Thymus (tissue), 11 donors: ENCODE measurements around the gene HEATR5A. TPM values are rescaled to one million over a fixed set of nuclear protein-coding genes. Genes with fewer than 3 reads are reported as not detected.

Experiments used
- DNase-seq, 9 donors: peaks; one replicate each; pipeline ENCODE4 v3.0.0-alpha.2; 2013; ENCODE audit warnings: low spot score in 9 of 9, low read depth in 6 of 9, missing footprints in 1 of 9
- H3K27ac ChIP-seq, 2 donors: one replicate each; pipeline ENCODE4 v1.5.1; 2013; ENCODE audit warnings: control low read depth in 1 of 2, low read depth in 1 of 2, low read length in 1 of 2, mild to moderate bottlenecking in 1 of 2, moderate library complexity in 1 of 2
- H3K27me3 ChIP-seq, 2 donors: one replicate each; pipeline ENCODE4 v1.5.1; 2013; ENCODE audit warnings: low read length in 1 of 2; ENCODE audit not compliant: control insufficient read depth in 2 of 2, insufficient read depth in 1 of 2
- H3K36me3 ChIP-seq, 2 donors: one replicate each; pipeline ENCODE4 v1.5.1; 2013; ENCODE audit warnings: low read length in 1 of 2, mild to moderate bottlenecking in 1 of 2, moderate library complexity in 1 of 2; ENCODE audit not compliant: control insufficient read depth in 2 of 2, insufficient read depth in 2 of 2
- H3K4me1 ChIP-seq, 2 donors: one replicate each; pipeline ENCODE4 v1.5.1; 2013; ENCODE audit warnings: low read length in 2 of 2; ENCODE audit not compliant: control insufficient read depth in 2 of 2, insufficient read depth in 2 of 2
- H3K4me3 ChIP-seq, 2 donors: one replicate each; pipeline ENCODE4 v1.5.1; 2013; ENCODE audit warnings: low read length in 2 of 2, control low read depth in 1 of 2, mild to moderate bottlenecking in 1 of 2
- H3K9me3 ChIP-seq, 2 donors: one replicate each; pipeline ENCODE4 v1.5.1; 2013; ENCODE audit warnings: low read length in 1 of 2, mild to moderate bottlenecking in 1 of 2; ENCODE audit not compliant: control insufficient read depth in 2 of 2, insufficient read depth in 1 of 2
- WGBS: extraction: QIAGEN DNeasy Blood & Tissue Kit; methylation state at CpG from one replicate; pipeline ENCODE4 v1.1.7; 2013; 5-methylcytosine and 5-hydroxymethylcytosine counted together
- polyA plus RNA-seq: library from polyadenylated mRNA; stranded (reverse); fragments of 200-250 nt; gene quantifications from one replicate; pipeline ENCODE4 v1.2.3, GENCODE V29; 2013
- total RNA-seq: library from RNA; stranded (reverse); fragments of 120-200 nt; gene quantifications from one replicate; pipeline ENCODE4 v1.2.4, GENCODE V29; 2013
- donor health status: healthy.

The HEATR5A gene
- total and polyA plus RNA-seq, 2 donors, result 7.5 to 10.9 TPM

GRCh38 chr14:31414190-31414833 is 6.0 kb downstream of the HEATR5A start:
- no peak overlapping the region for H3K27ac ChIP-seq
- H3K9me3 ChIP-seq, result no peaks in the 10 kb centered on the region
- no peaks in the 10 kb centered on the region for H3K36me3 ChIP-seq
- H3K4me3 ChIP-seq, result no peak overlapping the region
- no peak for DNase-seq
- H3K4me1 ChIP-seq, result no peaks in the 10 kb centered on the region
- WGBS, result 23% methylated on average over 1 of the region's 1 CpG
- no peaks in the 10 kb centered on the region for H3K27me3 ChIP-seq

- Histone ChIP-seq H3K27me3 (no peaks in the 10 kb centered on the region), H3K4me3 (no peak overlapping the region), H3K9me3 (no peaks in the 10 kb centered on the region), H3K27ac (peak overlapping the region in 1 of 2 donors; percentile 11), H3K4me1 (no peaks in the 10 kb centered on the region), H3K36me3 (no peaks in the 10 kb centered on the region)
- DNase-seq, result peak in 1 of 9 donors; percentile 24
- 73% methylated on average over 2 of the region's 2 CpGs for WGBS
Measured at GRCh38 chr14:31411218-31411727, 9.1 kb downstream of the HEATR5A start.

GRCh38 chr14:31410048-31410650 is 10.2 kb downstream of the HEATR5A start:
- Histone ChIP-seq H3K4me3 (no peak overlapping the region), H3K4me1 (no peaks in the 10 kb centered on the region), H3K9me3 (no peaks in the 10 kb centered on the region), H3K27me3 (no peaks in the 10 kb centered on the region), H3K36me3 (no peaks in the 10 kb centered on the region), H3K27ac (peak overlapping the region in 1 of 2 donors; percentile 34)
- peak in 1 of 9 donors; percentile 18 for DNase-seq
- 43% methylated on average over 3 of the region's 3 CpGs for WGBS

- no peak for DNase-seq
- Histone ChIP-seq H3K4me3 (no peak overlapping the region), H3K9me3 (no peaks in the 10 kb centered on the region), H3K36me3 (no peaks in the 10 kb centered on the region), H3K27ac (no peak overlapping the region), H3K27me3 (no peaks in the 10 kb centered on the region), H3K4me1 (no peaks in the 10 kb centered on the region)
- WGBS, result 100% methylated on average over 1 of the region's 1 CpG
Measured at GRCh38 chr14:31408421-31408820, 11.9 kb downstream of the HEATR5A start.

- WGBS, result 94% methylated on average over 4 of the region's 4 CpGs
- H3K27me3 ChIP-seq, result no peaks in the 10 kb centered on the region
- H3K4me1 ChIP-seq, result no peaks in the 10 kb centered on the region
Measured at GRCh38 chr14:31405599-31406232, 14.6 kb downstream of the HEATR5A start.

GRCh38 chr14:31405106-31405505 is 15.2 kb downstream of the HEATR5A start:
- Histone ChIP-seq H3K27ac (no peak overlapping the region), H3K27me3 (no peaks in the 10 kb centered on the region), H3K9me3 (no peaks in the 10 kb centered on the region), H3K36me3 (no peaks in the 10 kb centered on the region), H3K4me3 (no peak overlapping the region), H3K4me1 (no peaks in the 10 kb centered on the region)
- DNase-seq, result no peak
- 97% methylated on average over 8 of the region's 8 CpGs for WGBS

More at GRCh38 chr14:31405599-31406232, 14.6 kb downstream of the HEATR5A start:
- DNase-seq, result no peak
- Histone ChIP-seq H3K9me3 (no peaks in the 10 kb centered on the region), H3K4me3 (no peak overlapping the region), H3K36me3 (no peaks in the 10 kb centered on the region), H3K27ac (no peak overlapping the region)

GRCh38 chr14:31403707-31404106 is 16.6 kb downstream of the HEATR5A start:
- H3K4me1 ChIP-seq, result no peaks in the 10 kb centered on the region
- WGBS, result 98% methylated on average over 3 of the region's 3 CpGs
- H3K36me3 ChIP-seq, result no peaks in the 10 kb centered on the region
- no peak for DNase-seq
- H3K27ac ChIP-seq, result no peak overlapping the region
- H3K4me3 ChIP-seq, result no peak overlapping the region
- no peaks in the 10 kb centered on the region for H3K9me3 ChIP-seq
- no peaks in the 10 kb centered on the region for H3K27me3 ChIP-seq

GRCh38 chr14:31402764-31403439 is 17.4 kb downstream of the HEATR5A start:
- no peak for DNase-seq

More at GRCh38 chr14:31402764-31403439, 17.4 kb downstream of the HEATR5A start:
- Histone ChIP-seq H3K4me1 (no peaks in the 10 kb centered on the region), H3K27me3 (no peaks in the 10 kb centered on the region), H3K4me3 (no peak overlapping the region), H3K9me3 (no peaks in the 10 kb centered on the region), H3K36me3 (no peaks in the 10 kb centered on the region), H3K27ac (no peak overlapping the region)
- 98% methylated on average over 2 of the region's 2 CpGs for WGBS
